Endothelial cell (in vitro differentiated cells): Measurements from ENCODE around the gene MAGEB10. TPM values are rescaled to one million over a fixed set of nuclear protein-coding genes. Genes with fewer than 3 reads are reported as not detected.

ENCODE experiments used
- DNase-seq: peaks from one replicate; pipeline ENCODE4 v3.0.0; 2021; ENCODE audit warnings: low spot score
- H3K27ac Mint-ChIP-seq: one replicate; pipeline ENCODE4 v1.8.0; 2021; ENCODE audit warnings: mixed read lengths, inconsistent platforms; ENCODE audit not compliant: unreplicated experiment
- H3K27me3 Mint-ChIP-seq: one replicate; pipeline ENCODE4 v1.8.0; 2021; ENCODE audit warnings: mild to moderate bottlenecking, moderate library complexity, mixed read lengths, inconsistent platforms; ENCODE audit not compliant: unreplicated experiment
- H3K36me3 Mint-ChIP-seq: one replicate; pipeline ENCODE4 v1.8.0; 2021; ENCODE audit warnings: mild to moderate bottlenecking, low read depth, mixed read lengths, inconsistent platforms; ENCODE audit not compliant: unreplicated experiment
- H3K4me1 Mint-ChIP-seq: one replicate; pipeline ENCODE4 v1.8.0; 2021; ENCODE audit warnings: mild to moderate bottlenecking, mixed read lengths, inconsistent platforms; ENCODE audit not compliant: unreplicated experiment
- H3K4me3 Mint-ChIP-seq: one replicate; pipeline ENCODE4 v1.8.0; 2021; ENCODE audit warnings: mild to moderate bottlenecking, mixed read lengths, inconsistent platforms; ENCODE audit not compliant: unreplicated experiment
- H3K9me3 Mint-ChIP-seq: one replicate; pipeline ENCODE4 v1.8.0; 2021; ENCODE audit warnings: mixed read lengths, inconsistent platforms; ENCODE audit not compliant: unreplicated experiment
- total RNA-seq: library from RNA; stranded (reverse); fragmentation: NEBNext Ultra II Directional; extraction: Animal tissue kit (Norgen Biotek cat#: 25700); gene quantifications from one replicate; pipeline ENCODE4 v1.2.1, GENCODE V29; 2021; ENCODE audit not compliant: unreplicated experiment
- TF ChIP-seq, protein P1 (sequence below): fragments of 200-600 bp; sonication (generic); IDR thresholded peaks from one replicate; pipeline ENCODE4 v1.5.0; 2021; ENCODE audit warnings: antibody characterized with exemption; ENCODE audit not compliant: unreplicated experiment

The MAGEB10 gene
- total RNA-seq, 1 donor from 2014 or later: not detected

DNA sequence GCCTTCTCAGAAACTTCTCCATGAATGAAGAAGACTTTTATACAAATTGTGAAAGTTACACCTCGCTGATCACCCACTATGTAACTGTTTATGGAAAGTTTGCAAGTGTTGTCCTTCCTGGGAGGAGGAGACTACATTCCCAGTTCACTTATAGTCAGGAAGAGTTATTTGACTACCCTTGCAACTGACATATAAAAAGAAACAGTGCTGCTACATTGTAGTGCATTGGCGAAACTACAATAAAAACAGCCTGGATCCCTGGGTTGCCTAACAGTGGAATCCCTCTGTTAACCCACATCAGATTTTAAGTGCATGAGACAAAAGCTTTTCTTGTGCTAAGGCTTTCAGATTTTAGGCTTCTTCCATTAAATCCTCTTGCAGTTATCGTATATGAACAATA, 30.4 kb downstream of the MAGEB10 start:
- TF ChIP-seq, protein P1, sequence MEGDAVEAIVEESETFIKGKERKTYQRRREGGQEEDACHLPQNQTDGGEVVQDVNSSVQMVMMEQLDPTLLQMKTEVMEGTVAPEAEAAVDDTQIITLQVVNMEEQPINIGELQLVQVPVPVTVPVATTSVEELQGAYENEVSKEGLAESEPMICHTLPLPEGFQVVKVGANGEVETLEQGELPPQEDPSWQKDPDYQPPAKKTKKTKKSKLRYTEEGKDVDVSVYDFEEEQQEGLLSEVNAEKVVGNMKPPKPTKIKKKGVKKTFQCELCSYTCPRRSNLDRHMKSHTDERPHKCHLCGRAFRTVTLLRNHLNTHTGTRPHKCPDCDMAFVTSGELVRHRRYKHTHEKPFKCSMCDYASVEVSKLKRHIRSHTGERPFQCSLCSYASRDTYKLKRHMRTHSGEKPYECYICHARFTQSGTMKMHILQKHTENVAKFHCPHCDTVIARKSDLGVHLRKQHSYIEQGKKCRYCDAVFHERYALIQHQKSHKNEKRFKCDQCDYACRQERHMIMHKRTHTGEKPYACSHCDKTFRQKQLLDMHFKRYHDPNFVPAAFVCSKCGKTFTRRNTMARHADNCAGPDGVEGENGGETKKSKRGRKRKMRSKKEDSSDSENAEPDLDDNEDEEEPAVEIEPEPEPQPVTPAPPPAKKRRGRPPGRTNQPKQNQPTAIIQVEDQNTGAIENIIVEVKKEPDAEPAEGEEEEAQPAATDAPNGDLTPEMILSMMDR: no peak
- Mint-ChIP-seq H3K4me3 (no peak overlapping the region), H3K27ac (no peak overlapping the region), H3K36me3 (no peaks in the 10 kb centered on the region), H3K27me3 (no peaks in the 10 kb centered on the region), H3K9me3 (no peaks in the 10 kb centered on the region), H3K4me1 (peaks cover 3% of the 10 kb centered on the region)
- DNase-seq: no peak

DNA sequence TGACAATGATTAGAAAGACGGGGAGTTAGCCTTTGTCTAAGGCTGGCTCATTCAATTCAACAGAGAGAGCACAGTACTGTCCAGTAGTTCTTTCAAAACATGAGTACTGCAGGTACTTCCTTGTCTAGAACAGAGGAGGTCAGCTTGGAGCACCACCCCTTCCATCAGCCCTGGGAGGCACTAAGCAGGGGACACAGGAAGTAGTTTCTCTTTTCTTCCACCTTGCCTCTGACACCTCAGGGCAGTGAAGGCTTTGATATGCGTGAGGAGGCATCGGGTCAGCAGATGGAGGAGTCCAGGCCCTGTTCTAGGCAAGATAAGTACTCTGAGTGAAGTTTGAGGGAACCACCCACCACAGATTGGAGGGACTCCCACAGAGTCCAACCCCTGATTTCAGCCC, 33.1 kb downstream of the MAGEB10 start:
- no peaks in the 10 kb centered on the region for H3K9me3 Mint-ChIP-seq
- H3K27me3 Mint-ChIP-seq: no peaks in the 10 kb centered on the region
- TF ChIP-seq, protein P1: no peak
- H3K4me3 Mint-ChIP-seq: no peak overlapping the region
- no peaks in the 10 kb centered on the region for H3K4me1 Mint-ChIP-seq
- H3K36me3 Mint-ChIP-seq: no peaks in the 10 kb centered on the region
- no peak overlapping the region for H3K27ac Mint-ChIP-seq
- DNase-seq: no peak

DNA sequence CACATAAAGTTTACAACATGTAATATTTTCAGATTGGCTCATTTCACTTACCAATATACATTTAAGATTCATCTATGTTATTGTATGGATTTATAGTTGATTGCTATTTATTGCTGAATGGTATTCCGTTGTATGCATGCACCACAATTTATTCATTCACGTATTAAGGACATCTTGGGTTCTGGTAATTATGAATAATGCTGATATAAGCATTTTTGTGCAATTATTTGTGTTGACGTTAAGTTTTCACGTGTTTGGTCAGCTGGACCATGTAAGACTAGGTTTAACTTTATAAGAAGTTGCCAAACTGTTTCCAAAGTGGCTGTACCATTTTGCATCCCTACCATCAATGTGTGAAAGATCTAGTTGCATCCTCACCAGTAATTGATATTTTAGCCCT, 35.1 kb downstream of the MAGEB10 start:
- no peak overlapping the region for H3K27ac Mint-ChIP-seq
- H3K36me3 Mint-ChIP-seq: no peaks in the 10 kb centered on the region
- H3K27me3 Mint-ChIP-seq: no peaks in the 10 kb centered on the region
- H3K9me3 Mint-ChIP-seq: no peaks in the 10 kb centered on the region
- H3K4me1 Mint-ChIP-seq: no peaks in the 10 kb centered on the region
- no peak for DNase-seq
- no peak overlapping the region for H3K4me3 Mint-ChIP-seq
- TF ChIP-seq, protein P1: no peak

DNA sequence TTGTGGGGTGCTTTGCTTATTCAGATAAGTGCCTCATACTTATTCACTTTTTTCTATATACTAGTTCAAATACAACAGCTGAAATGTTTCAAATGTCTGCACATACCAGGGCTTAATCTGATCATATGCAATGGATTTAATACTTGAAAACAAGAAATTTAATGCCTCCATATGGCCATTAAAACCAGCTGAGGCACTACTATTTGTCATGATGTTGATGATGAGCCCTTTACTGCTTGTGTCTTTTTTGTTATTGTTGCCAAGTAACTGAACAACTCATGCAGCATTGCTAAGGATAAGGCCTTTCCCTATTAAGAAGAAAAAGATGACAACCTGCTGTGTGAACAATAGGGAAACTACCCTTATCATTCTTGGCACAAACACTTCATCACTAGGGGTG, 52.5 kb downstream of the MAGEB10 start:
- TF ChIP-seq, protein P1: no peak
- H3K9me3 Mint-ChIP-seq: no peaks in the 10 kb centered on the region
- no peaks in the 10 kb centered on the region for H3K4me1 Mint-ChIP-seq
- no peak for DNase-seq
- H3K27ac Mint-ChIP-seq: no peak overlapping the region
- H3K4me3 Mint-ChIP-seq: no peak overlapping the region
- no peaks in the 10 kb centered on the region for H3K36me3 Mint-ChIP-seq
- no peaks in the 10 kb centered on the region for H3K27me3 Mint-ChIP-seq

DNA sequence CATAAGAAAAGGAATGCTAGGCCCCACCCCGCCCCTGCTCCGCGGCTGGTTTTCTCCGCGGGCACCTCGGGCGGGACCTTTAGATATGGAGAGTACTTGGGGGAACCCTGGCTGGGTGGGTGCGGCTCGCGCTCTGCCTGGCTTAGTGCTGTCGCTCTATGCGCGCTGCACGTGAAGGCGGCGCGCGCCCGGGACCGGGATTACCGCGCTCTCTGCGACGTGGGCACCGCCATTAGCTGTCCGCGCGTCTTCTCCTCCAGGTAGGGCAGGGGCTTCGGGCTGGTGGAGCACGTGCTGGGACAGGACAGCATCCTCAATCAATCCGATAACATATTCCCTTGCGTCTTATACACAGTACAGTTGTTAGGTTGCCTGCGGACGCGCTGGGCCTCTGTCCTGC, 56.0 kb downstream of the MAGEB10 start:
- TF ChIP-seq, protein P1: no peak
- Mint-ChIP-seq H3K27me3 (no peaks in the 10 kb centered on the region), H3K36me3 (no peaks in the 10 kb centered on the region), H3K9me3 (no peaks in the 10 kb centered on the region), H3K4me3 (no peak overlapping the region), H3K4me1 (no peaks in the 10 kb centered on the region), H3K27ac (no peak overlapping the region)
- peak; percentile 3 for DNase-seq

Other genes with a start within 250 kb of the MAGEB10 start
- gene DCAF8L2, start 217.6 kb upstream of the MAGEB10 start, total RNA-seq: 0.62 TPM
- gene DCAF8L1, start 173.5 kb downstream of the MAGEB10 start, total RNA-seq: not detected